ENCODE measurements around the gene VPS8.

VPS8 gene

DNA sequence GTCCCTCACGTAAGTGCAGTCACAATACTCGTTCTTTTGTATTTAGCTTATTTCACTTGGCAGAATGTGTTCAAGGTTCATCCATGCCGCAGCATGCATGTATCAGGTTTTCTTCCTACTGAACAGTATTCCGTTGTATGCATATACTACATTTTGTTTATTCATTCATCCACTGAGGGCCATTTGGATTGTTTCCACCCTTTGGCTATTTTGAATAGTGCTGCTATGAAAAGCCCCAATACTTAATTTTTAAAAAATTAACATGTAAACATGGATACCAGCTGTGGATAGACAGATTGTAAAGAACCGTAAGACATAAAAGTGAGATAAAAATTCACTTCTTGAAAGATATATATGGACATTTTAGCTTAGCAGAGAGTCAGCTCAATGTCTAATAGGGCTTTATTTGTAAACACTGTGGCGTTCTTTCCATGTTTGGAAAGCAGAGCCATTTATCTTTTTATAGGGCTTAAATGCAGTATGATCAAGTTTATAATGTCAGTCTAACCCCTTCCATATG is 115.9 kb downstream of the VPS8 start:
- Histone ChIP-seq H3K4me1 (ENCODE audit: low read depth, poor library complexity, severe bottlenecking) (peaks cover 23% of the 10 kb centered on the region), H3K79me2 (ENCODE audit: insufficient read depth, low read depth) (no peaks in the 10 kb centered on the region), H3K9ac (no peak overlapping the region), H3K4me3 (IDR thresholded peaks at IDR 0.05; ENCODE audit: insufficient read depth, low read depth, low read length) (no peak overlapping the region), H3K27ac (no peak overlapping the region), H2AFZ (ENCODE audit: low read depth) (no peak overlapping the region), H3K27me3 (ENCODE audit: insufficient read depth, low read depth) (no peaks in the 10 kb centered on the region), H3K36me3 (ENCODE audit: insufficient read depth) (no peaks in the 10 kb centered on the region), H4K20me1 (ENCODE audit: insufficient read depth) (no peaks in the 10 kb centered on the region), H3K4me2 (no peak overlapping the region)
- TF ChIP-seq, protein P1, sequence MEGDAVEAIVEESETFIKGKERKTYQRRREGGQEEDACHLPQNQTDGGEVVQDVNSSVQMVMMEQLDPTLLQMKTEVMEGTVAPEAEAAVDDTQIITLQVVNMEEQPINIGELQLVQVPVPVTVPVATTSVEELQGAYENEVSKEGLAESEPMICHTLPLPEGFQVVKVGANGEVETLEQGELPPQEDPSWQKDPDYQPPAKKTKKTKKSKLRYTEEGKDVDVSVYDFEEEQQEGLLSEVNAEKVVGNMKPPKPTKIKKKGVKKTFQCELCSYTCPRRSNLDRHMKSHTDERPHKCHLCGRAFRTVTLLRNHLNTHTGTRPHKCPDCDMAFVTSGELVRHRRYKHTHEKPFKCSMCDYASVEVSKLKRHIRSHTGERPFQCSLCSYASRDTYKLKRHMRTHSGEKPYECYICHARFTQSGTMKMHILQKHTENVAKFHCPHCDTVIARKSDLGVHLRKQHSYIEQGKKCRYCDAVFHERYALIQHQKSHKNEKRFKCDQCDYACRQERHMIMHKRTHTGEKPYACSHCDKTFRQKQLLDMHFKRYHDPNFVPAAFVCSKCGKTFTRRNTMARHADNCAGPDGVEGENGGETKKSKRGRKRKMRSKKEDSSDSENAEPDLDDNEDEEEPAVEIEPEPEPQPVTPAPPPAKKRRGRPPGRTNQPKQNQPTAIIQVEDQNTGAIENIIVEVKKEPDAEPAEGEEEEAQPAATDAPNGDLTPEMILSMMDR (conservative IDR thresholded peaks at IDR 0.05; ENCODE audit: low read depth, low read length): no peak

GRCh38 chr3:184932777-184933176 is 120.8 kb downstream of the VPS8 start:
- H4K20me1 ChIP-seq (ENCODE audit: insufficient read depth): no peaks in the 10 kb centered on the region
- H3K79me2 ChIP-seq (ENCODE audit: insufficient read depth, low read depth): no peaks in the 10 kb centered on the region
- TF ChIP-seq, protein P1 (conservative IDR thresholded peaks at IDR 0.05; ENCODE audit: low read depth, low read length): no peak

GRCh38 chr3:184937611-184938010 is 125.6 kb downstream of the VPS8 start:
- Histone ChIP-seq H3K27me3 (ENCODE audit: insufficient read depth, low read depth) (no peaks in the 10 kb centered on the region), H3K9ac (no peak overlapping the region), H2AFZ (ENCODE audit: low read depth) (no peak overlapping the region), H4K20me1 (ENCODE audit: insufficient read depth) (no peaks in the 10 kb centered on the region), H3K4me1 (ENCODE audit: low read depth, poor library complexity, severe bottlenecking) (peaks cover 8% of the 10 kb centered on the region), H3K79me2 (ENCODE audit: insufficient read depth, low read depth) (no peaks in the 10 kb centered on the region), H3K36me3 (ENCODE audit: insufficient read depth) (no peaks in the 10 kb centered on the region), H3K4me3 (IDR thresholded peaks at IDR 0.05; ENCODE audit: insufficient read depth, low read depth, low read length) (no peak overlapping the region), H3K4me2 (no peak overlapping the region), H3K27ac (no peak overlapping the region)
- TF ChIP-seq, protein P1 (conservative IDR thresholded peaks at IDR 0.05; ENCODE audit: low read depth, low read length): no peak

More at GRCh38 chr3:184932777-184933176, 120.8 kb downstream of the VPS8 start:
- no peak overlapping the region for H2AFZ ChIP-seq (ENCODE audit: low read depth)
- no peaks in the 10 kb centered on the region for H3K36me3 ChIP-seq (ENCODE audit: insufficient read depth)
- H3K27ac ChIP-seq: no peak overlapping the region
- no peak overlapping the region for H3K4me2 ChIP-seq
- no peaks in the 10 kb centered on the region for H3K27me3 ChIP-seq (ENCODE audit: insufficient read depth, low read depth)
- H3K4me1 ChIP-seq (ENCODE audit: low read depth, poor library complexity, severe bottlenecking): peaks cover 29% of the 10 kb centered on the region
- H3K9ac ChIP-seq: no peak overlapping the region
- no peak overlapping the region for H3K4me3 ChIP-seq (IDR thresholded peaks at IDR 0.05; ENCODE audit: insufficient read depth, low read depth, low read length)

DNA sequence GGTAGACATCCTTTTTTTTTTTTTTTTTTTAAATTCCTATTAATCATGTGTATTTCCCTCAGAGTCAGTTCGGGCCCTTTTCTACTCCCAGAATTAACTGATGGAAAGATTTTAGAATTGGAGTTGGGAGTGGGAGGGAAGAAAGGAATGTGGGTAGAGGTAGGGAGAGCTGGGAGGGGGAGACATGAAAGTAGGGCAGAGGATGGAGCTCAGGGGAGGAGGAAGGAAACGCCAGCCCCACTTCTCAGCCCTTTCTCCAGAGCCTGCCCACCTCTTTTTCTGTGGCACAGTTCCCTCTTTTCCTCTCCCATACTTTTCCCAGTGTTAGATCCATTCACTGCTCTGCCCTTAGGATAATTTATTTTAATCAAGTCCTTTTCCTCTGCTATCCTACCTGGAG is 129.4 kb downstream of the VPS8 start:
- Histone ChIP-seq H3K27me3 (ENCODE audit: insufficient read depth, low read depth) (no peaks in the 10 kb centered on the region), H3K4me2 (no peak overlapping the region), H3K36me3 (ENCODE audit: insufficient read depth) (no peaks in the 10 kb centered on the region), H3K9ac (no peak overlapping the region), H3K4me3 (IDR thresholded peaks at IDR 0.05; ENCODE audit: insufficient read depth, low read depth, low read length) (no peak overlapping the region), H3K79me2 (ENCODE audit: insufficient read depth, low read depth) (no peaks in the 10 kb centered on the region), H4K20me1 (ENCODE audit: insufficient read depth) (no peaks in the 10 kb centered on the region), H3K4me1 (ENCODE audit: low read depth, poor library complexity, severe bottlenecking) (no peaks in the 10 kb centered on the region), H3K27ac (no peak overlapping the region), H2AFZ (ENCODE audit: low read depth) (no peak overlapping the region)
- TF ChIP-seq, protein P1 (conservative IDR thresholded peaks at IDR 0.05; ENCODE audit: low read depth, low read length): no peak
